SIG-M5 treated with dmso at 0.1 percent for 504 hours (cell line): ENCODE data around the gene ITPRIPL1.

Experiments used
- DNase-seq: peaks from one replicate; lab custom pipeline; 2025; ENCODE audit not compliant: unreplicated experiment; lab: John Stamatoyannopoulos, UW

ITPRIPL1 gene

GRCh38 chr2:96353606-96354101, 28.5 kb downstream of the ITPRIPL1 start:
- DNase-seq, result no peak

- DNase-seq, result no peak
These were observed 29.4 kb downstream of the ITPRIPL1 start for GRCh38 chr2:96354492-96354891.

- no peak for DNase-seq
These were observed 31.8 kb downstream of the ITPRIPL1 start for GRCh38 chr2:96356889-96357288.

- DNase-seq, result no peak
These were observed 34.2 kb downstream of the ITPRIPL1 start for GRCh38 chr2:96359310-96359709.

GRCh38 chr2:96359866-96360265, 34.7 kb downstream of the ITPRIPL1 start:
- no peak for DNase-seq

GRCh38 chr2:96361751-96362150, 36.6 kb downstream of the ITPRIPL1 start:
- DNase-seq, result no peak

GRCh38 chr2:96369186-96369585, 44.1 kb downstream of the ITPRIPL1 start:
- DNase-seq, result no peak

GRCh38 chr2:96374211-96374951, 49.3 kb downstream of the ITPRIPL1 start:
- DNase-seq, result no peak
